ENCODE results near the gene APOA1.

APOA1 gene

GRCh38 chr11:116813781-116814471 is 23.5 kb downstream of the APOA1 start:
- ChIA-PET POLR2A (ENCODE audit: low non-redundant PET) (no interaction called here), CTCF (no interaction called here)
- DNase-seq (ENCODE audit: low spot score): no peak

GRCh38 chr11:116813170-116813569 is 24.3 kb downstream of the APOA1 start:
- ChIA-PET POLR2A (ENCODE audit: low non-redundant PET) (no interaction called here), CTCF (interaction anchor here (0.9 kb wide), 1 partner anchor 13 kb away, joined by 3 read pairs; no protein-coding TSS in a partner anchor)
- no peak for DNase-seq (ENCODE audit: low spot score)
- H3K27ac ChIP-seq: no peak overlapping the region
- TF ChIP-seq CTCF (conservative IDR thresholded peaks at IDR 0.05; ENCODE audit: low read depth): no peak

More at GRCh38 chr11:116813781-116814471, 23.5 kb downstream of the APOA1 start:
- no peak overlapping the region for H3K27ac ChIP-seq
- no peak for TF ChIP-seq CTCF (conservative IDR thresholded peaks at IDR 0.05; ENCODE audit: low read depth)

- H3K27ac ChIP-seq: no peak overlapping the region
- DNase-seq (ENCODE audit: low spot score): no peak
- ChIA-PET CTCF (no interaction called here), POLR2A (ENCODE audit: low non-redundant PET) (no interaction called here)
- no peak for TF ChIP-seq CTCF (conservative IDR thresholded peaks at IDR 0.05; ENCODE audit: low read depth)
Observed at GRCh38 chr11:116812109-116812508, 25.3 kb downstream of the APOA1 start.

GRCh38 chr11:116811194-116811593 is 26.2 kb downstream of the APOA1 start:
- H3K27ac ChIP-seq: no peak overlapping the region
- DNase-seq (ENCODE audit: low spot score): no peak
- CTCF ChIA-PET: no interaction called here
- POLR2A ChIA-PET (ENCODE audit: low non-redundant PET): no interaction called here
- no peak for TF ChIP-seq CTCF (conservative IDR thresholded peaks at IDR 0.05; ENCODE audit: low read depth)

- ChIA-PET POLR2A (ENCODE audit: low non-redundant PET) (no interaction called here), CTCF (no interaction called here)
- peak; percentile 32 for DNase-seq (ENCODE audit: low spot score)
- peak overlapping the region; percentile 35; the same call in 1 of the 2 replicates for H3K27ac ChIP-seq
- no peak for TF ChIP-seq CTCF (conservative IDR thresholded peaks at IDR 0.05; ENCODE audit: low read depth)
Observed at GRCh38 chr11:116808262-116809175, 28.9 kb downstream of the APOA1 start.

GRCh38 chr11:116807601-116808261 is 29.7 kb downstream of the APOA1 start:
- TF ChIP-seq CTCF (conservative IDR thresholded peaks at IDR 0.05; ENCODE audit: low read depth): no peak
- ChIA-PET POLR2A (ENCODE audit: low non-redundant PET) (no interaction called here), CTCF (no interaction called here)

More at GRCh38 chr11:116807601-116808261, 29.7 kb downstream of the APOA1 start:
- DNase-seq (ENCODE audit: low spot score): no peak
- H3K27ac ChIP-seq: no peak overlapping the region
